T-helper 2 cell treated with Interferon-gamma antibody and Interleukin-4, amounts not matched to agents 5 μg/mL and 100 μg/mL, for 36 hours (primary cell): ENCODE data around the gene ANKS3.

Experiments
- DNase-seq: peaks from one replicate; pipeline ENCODE4 v3.0.0; 2021; ENCODE audit warnings: low spot score
- H3K27ac Mint-ChIP-seq: one replicate; pipeline ENCODE4 v1.8.0; 2021; ENCODE audit warnings: mild to moderate bottlenecking, mixed read lengths
- H3K27me3 Mint-ChIP-seq: one replicate; pipeline ENCODE4 v1.8.0; 2021; ENCODE audit warnings: low read depth, mixed read lengths
- H3K36me3 Mint-ChIP-seq: one replicate; pipeline ENCODE4 v1.8.0; 2021; ENCODE audit warnings: low read depth, mixed read lengths
- H3K4me1 Mint-ChIP-seq: one replicate; pipeline ENCODE4 v1.8.0; 2021; ENCODE audit warnings: low read depth, mixed read lengths
- H3K4me3 Mint-ChIP-seq: one replicate; pipeline ENCODE4 v1.8.0; 2022; ENCODE audit warnings: mild to moderate bottlenecking, moderate library complexity, mixed read lengths
- H3K9me3 Mint-ChIP-seq: one replicate; pipeline ENCODE4 v1.8.0; 2021; ENCODE audit warnings: mixed read lengths

ANKS3 gene

GRCh38 chr16:4646773-4647643 lies 87.1 kb downstream of the ANKS3 start:
- Mint-ChIP-seq H3K36me3 (peaks cover 28% of the 10 kb centered on the region), H3K4me1 (peaks cover 20% of the 10 kb centered on the region), H3K4me3 (no peak overlapping the region), H3K27me3 (no peaks in the 10 kb centered on the region), H3K27ac (no peak overlapping the region), H3K9me3 (no peaks in the 10 kb centered on the region)
- DNase-seq, result no peak
